DMS 273 (cell line): Measurements from ENCODE around the gene CCDC102A.
"Not testable (repeated sequence)": the region's sequence is repeated elsewhere in the genome, so short reads cannot be mapped to it uniquely, and the experiment has no call there.

Experiments
- DNase-seq: peaks from one replicate; lab custom pipeline; 2025; ENCODE audit not compliant: unreplicated experiment; lab: John Stamatoyannopoulos, UW

CCDC102A gene

DNA sequence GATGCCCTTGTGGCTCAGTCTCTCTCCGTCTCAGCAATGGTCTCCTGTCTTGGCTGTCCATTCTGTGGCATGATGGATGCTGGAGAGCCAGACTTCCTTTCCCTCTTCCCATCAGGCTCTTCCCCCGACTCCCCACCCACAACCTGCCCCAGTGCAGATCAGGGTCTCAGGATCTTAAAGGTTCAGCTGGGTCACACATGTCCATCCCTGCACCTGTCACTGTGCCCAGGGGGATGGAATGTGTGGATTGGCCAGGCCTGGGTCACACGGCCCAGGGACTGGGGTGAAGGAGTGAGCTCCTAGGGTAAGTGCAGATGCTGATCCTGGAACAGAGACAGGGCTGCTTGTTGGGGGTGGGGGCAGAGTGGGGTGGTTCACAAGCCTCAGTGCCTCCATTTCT lies 29.1 kb upstream of the CCDC102A start:
- no peak for DNase-seq

GRCh38 chr16:57564571-57565270 lies 28.4 kb upstream of the CCDC102A start:
- no peak for DNase-seq

DNA sequence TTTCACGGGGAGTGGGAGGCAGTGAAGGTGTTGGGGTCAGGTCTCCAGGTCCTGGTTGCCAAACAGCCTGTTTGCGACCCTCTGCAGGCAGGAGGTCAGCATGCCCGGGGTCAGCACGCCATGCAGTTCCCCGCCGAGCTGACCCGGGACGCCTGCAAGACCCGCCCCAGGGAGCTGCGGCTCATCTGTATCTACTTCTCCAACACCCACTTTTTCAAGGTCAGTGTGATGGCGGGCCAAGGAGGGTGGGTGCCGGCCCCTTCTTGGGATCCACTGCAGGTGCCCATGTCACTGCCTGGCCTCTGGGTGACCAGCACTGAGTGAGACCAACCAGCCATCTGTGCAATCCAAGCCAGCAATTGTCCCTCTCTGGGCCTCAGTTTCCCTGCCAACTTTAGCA lies 27.4 kb upstream of the CCDC102A start:
- no peak for DNase-seq

GRCh38 chr16:57563487-57563750 lies 27.0 kb upstream of the CCDC102A start:
- no peak for DNase-seq

GRCh38 chr16:57562669-57563486 lies 26.5 kb upstream of the CCDC102A start:
- no peak for DNase-seq

DNA sequence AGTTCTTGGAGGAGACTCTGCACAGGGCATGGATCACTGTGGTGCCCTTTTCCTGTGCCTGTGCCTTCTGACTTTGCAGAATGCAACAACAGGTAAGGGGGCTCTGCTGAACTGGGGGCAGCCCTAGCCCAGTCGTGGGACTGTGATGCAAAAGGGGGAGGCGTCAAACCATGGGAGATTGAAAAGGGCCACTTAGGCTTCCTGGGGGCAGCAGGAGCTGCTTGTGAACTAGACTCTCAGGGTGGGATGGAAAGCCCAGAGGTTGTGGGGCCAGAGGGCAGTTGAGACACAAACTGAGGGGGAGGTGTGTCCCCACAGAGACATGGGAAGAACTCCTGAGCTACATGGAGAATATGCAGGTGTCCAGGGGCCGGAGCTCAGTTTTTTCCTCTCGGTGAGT lies 25.7 kb upstream of the CCDC102A start:
- no peak for DNase-seq

DNA sequence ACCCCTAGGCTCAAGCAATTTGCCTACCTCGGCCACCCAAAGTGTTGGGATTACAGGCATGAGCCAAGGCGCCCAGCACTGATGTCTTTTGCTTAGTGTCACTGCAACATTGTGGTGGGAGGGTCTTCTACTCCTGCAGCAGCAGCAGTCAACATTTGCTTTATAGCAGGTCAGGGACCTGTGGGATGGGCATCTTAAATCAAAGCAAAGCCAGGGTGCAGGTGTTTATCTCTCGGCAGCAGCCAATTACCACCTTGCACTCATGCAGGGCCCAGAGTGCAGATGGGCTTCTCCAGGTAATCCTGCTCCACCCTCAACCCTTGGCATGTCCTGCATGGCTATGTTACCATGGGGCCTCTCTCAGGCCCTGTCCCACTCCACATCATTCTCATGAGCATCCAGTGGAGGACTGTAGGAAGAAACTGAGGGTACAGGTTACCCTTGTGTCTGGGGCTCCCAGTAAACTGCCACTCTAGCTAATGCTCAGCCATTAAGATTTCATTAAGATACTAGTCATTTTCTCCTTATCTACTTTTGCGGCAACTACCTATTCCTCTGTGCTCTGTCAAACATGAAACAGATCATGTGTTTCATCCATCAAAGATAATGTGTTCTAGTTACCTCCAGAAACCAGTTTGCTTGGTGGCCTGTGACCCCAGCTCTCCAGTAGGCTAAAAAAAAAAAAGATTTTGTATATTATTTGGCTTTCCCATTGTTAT lies 22.9 kb upstream of the CCDC102A start:
- no peak for DNase-seq

GRCh38 chr16:57556941-57557541 lies 20.7 kb upstream of the CCDC102A start:
- no peak for DNase-seq

DNA sequence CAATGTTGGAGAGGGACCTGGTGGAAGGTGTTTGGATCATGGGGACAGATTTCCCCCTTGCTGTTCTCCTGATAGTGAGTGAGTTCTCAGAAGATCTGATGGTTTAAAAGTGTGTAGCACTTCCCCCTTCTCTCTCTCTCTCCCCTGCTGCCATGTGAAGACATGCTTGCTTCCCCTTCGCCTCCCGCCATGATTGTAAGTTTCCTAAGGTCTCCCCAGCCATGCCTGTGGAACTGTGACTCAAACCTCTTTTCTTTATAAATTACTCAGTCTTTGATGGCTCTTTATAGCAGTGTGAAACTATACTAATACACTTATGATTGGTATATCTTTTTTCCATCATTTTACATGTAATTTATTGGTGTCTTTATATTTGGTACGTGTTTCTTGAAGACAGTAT lies 19.5 kb upstream of the CCDC102A start:
- DNase-seq = no peak

DNA sequence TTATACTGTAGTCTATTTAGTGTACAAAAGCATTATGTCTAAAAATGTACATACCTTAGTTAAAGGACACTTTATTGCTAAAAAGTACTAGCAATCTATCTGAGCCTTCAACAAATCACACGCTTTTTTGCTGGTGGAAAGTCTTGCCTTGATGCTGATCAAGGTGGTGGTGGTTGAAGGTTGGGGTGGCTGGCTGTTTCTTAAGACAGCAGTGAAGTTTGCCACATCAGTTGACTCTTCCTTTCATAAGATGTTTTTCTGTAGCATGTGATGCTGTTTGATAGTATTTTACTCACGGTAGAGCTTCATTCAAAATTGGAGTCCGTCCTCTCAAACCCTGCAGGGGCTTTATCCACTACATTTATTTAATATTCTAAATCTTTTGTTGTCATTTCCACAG lies 14.7 kb upstream of the CCDC102A start:
- no peak for DNase-seq

- no peak for DNase-seq
These were observed 13.4 kb upstream of the CCDC102A start for GRCh38 chr16:57549730-57550129.

DNA sequence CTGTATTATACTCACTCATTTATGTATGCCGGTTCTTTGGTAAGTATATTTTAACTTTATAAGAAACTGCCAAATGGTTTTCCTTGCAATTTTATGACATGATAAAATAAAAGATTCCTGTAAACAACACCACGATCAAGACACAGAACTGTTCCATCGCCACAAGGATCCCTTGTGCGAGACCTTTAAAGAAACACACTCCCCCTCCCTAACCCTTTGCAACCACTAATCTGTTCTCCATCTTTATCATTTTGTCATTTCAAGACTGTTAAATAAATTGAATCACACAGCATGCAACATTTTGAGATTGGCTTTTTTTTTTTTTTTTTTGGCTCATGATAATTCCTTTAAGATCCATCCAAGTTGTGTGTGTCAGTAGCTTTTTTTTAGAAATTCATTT lies 12.0 kb upstream of the CCDC102A start:
- no peak for DNase-seq

- DNase-seq = not testable (repeated sequence)
These were observed 11.2 kb upstream of the CCDC102A start for GRCh38 chr16:57547524-57547923.

DNA sequence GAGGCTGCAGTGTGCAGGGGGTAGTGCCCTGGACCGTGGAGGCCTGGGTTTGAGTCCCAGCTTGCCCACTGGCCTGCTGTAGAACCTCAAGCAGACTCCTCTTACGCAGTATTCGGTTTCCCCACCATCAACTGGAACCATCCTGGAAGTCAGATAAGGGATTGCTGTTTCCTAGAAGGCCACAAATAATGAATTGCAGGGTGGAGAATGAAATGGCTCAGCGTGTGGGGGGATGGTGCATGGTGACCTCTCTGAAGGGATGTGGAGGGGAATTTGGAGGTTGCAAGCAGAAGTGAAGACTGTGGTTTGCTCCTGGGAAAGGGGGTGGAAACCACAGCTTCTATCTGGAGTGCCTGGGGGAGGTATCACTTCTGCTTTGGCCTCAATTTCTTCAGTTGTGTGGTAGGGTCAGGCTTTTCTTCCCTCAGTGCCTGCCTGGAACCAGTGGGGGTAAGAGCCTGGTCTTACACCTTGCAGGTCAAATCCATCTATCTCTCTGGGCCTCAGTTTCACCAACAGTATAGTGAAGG lies 7.8 kb upstream of the CCDC102A start:
- no peak for DNase-seq

- no peak for DNase-seq
These were observed 5.5 kb upstream of the CCDC102A start for GRCh38 chr16:57541754-57542435.

DNA sequence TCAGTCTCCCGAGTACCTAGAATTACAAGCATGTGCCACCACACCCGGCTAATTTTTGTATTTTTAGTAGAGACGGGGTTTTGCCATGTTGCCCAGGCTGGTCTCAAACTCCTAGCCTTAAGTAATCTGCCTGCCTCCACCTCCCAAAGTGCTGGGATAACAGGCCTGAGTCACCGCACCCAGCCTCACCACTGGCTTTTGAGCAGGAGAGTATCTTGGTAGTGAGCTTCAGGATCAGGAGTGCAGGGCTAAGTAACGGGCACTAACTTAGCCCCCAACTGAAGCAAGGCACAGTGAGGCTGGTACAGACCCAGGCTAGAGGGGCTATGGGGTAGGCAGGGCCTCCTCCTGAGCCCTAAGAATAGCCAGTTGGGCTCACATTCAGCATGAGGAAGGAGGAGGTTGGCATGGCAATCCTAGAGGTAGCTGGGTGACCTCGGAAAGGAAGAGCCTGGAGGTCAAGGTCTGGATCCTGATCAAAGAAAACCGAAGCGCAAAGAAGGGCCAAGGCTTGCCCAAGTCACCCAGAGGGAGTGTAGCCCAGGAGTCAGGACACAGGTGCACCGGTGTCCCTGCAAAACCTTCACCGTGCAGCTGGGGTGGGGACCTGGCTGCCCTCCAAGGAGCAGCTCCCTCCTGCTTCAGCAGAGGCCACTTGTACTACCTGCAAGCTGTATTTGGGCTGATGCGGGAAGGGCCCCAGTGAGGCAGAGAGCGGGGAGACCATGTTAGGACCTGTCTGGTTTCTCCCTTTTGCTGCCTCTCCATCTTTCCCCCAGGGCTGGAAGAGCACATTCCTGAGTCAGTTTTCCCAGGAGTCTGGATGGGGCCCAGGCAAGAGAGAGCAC lies 4.8 kb upstream of the CCDC102A start:
- DNase-seq = no peak

GRCh38 chr16:57540387-57540786 lies 4.0 kb upstream of the CCDC102A start:
- no peak for DNase-seq

DNA sequence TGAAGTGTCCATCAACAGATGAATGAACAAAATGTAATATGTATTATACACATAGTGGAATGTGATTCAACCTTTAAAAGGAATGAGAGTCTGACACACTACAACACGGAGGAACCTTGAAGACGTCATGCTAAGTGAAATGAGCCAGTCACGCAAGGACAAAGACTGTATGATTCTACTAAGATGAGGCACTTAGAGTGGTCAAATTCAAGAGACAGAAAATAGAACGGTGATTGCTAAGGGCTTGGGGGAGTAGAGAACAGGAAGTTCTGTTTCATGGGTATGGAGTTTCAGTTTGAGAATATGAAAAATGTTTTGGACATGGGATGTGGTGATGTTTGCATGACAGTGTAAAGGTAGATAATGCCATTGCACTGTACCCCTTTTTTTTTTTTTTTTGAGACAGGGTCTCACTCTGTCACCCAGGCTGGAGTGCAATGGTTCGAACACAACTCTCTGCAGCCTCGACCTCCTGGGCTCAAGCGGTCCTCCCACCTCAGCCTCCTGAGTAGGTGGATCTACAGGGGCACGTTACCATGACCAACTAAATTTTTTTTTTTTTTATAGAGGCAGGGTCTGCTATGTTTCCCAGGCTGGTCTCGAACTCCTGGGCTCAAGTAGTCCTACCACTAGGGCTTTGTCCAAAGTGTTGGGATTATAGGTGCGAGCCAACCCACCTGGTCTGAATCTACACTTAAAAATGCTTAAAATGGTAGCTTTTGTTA lies 2.9 kb upstream of the CCDC102A start:
- DNase-seq = no peak

- DNase-seq = no peak
These were observed 1.9 kb upstream of the CCDC102A start for GRCh38 chr16:57538235-57538721.
